B cell (primary cell): Measurements from ENCODE around the gene GZMM. TPM values are rescaled to one million over a fixed set of nuclear protein-coding genes. Genes with fewer than 3 reads are reported as not detected.

Source experiments
- ATAC-seq: fragments of 200-7000 bp; cut with Tn5 transposase; one replicate; pipeline ENCODE4 v1.10.0; 2021; ENCODE audit warnings: low read depth, mild to moderate bottlenecking, moderate number of reproducible peaks, moderate library complexity
- CTCF ChIA-PET: fragments of 350-600 bp; sonication (Branson Sonifier 250); formaldehyde crosslinking; loops from one replicate; lab custom pipeline; 2021; ENCODE audit warnings: antibody characterized with exemption, inconsistent platforms; lab: Charles Lee
- POLR2A ChIA-PET: fragments of 350-600 bp; sonication (Branson Sonifier 250); formaldehyde crosslinking; loops from one replicate; lab custom pipeline; 2021; ENCODE audit warnings: antibody characterized with exemption; lab: Charles Lee
- DNase-seq: peaks from one replicate; pipeline ENCODE4 v3.0.0; 2013
- H2AFZ ChIP-seq: 2 replicates; pipeline ENCODE4 v1.6.1; 2012; ENCODE audit warnings: mild to moderate bottlenecking, low read depth, low read length; ENCODE audit not compliant: insufficient read depth, poor library complexity, severe bottlenecking
- H3K27ac ChIP-seq, 2 donors: 1 replicate in 1 of 2; 2 replicates in 1 of 2; pipeline ENCODE4 v1.5.1; 2012 to 2013; ENCODE audit warnings: low read length in 2 of 2, mild to moderate bottlenecking in 2 of 2, moderate library complexity in 1 of 2
- H3K27me3 ChIP-seq, 4 experiments: fragments of 200-600 bp in 1 of 4; sonication (generic) in 1 of 4; replicated peaks in 1 of 4; 1 replicate in 2 of 4; 2 replicates in 2 of 4; pipeline versions ENCODE4 v1.6.1 to v1.7.0; 2013 to 2016; ENCODE audit warnings: low read length in 3 of 4, mild to moderate bottlenecking in 2 of 4, mixed read lengths in 1 of 4, moderate library complexity in 1 of 4; ENCODE audit not compliant: insufficient read depth in 4 of 4, control insufficient read depth in 3 of 4; ENCODE audit errors: control extremely low read depth in 1 of 4
- H3K36me3 ChIP-seq, 2 experiments: replicated peaks in 1 of 2; 1 replicate in 1 of 2; 2 replicates in 1 of 2; pipeline versions ENCODE4 v1.6.1 to v1.7.1; 2013; ENCODE audit warnings: low read length in 1 of 2; ENCODE audit not compliant: insufficient read depth in 2 of 2, control insufficient read depth in 1 of 2; ENCODE audit errors: control extremely low read depth in 1 of 2, extremely low read depth in 1 of 2
- H3K4me1 ChIP-seq, 2 donors: fragments of 200-600 bp in 1 of 2; sonication (generic) in 1 of 2; 1 replicate in 1 of 2; 2 replicates in 1 of 2; pipeline versions ENCODE4 v1.5.1 to v1.6.1; 2013 to 2017; ENCODE audit warnings: low read length in 2 of 2; ENCODE audit not compliant: control insufficient read depth in 2 of 2, insufficient read depth in 2 of 2
- H3K4me2 ChIP-seq: replicated peaks from 2 replicates; pipeline ENCODE3; 2012; ENCODE audit warnings: mild to moderate bottlenecking, low read depth, low read length; ENCODE audit not compliant: poor library complexity, severe bottlenecking
- H3K4me3 ChIP-seq, 5 experiments: fragments of 200-600 bp in 1 of 5; sonication (generic) in 1 of 5; 1 replicate in 3 of 5; 2 replicates in 2 of 5; pipeline versions ENCODE4 v1.5.1 to v1.7.0; 2011 to 2016; ENCODE audit warnings: low read length in 4 of 5, mild to moderate bottlenecking in 4 of 5, low read depth in 2 of 5, control low read depth in 1 of 5, moderate library complexity in 1 of 5; ENCODE audit not compliant: insufficient read depth in 1 of 5; ENCODE audit errors: control extremely low read depth in 1 of 5, extremely low read depth in 1 of 5
- H3K79me2 ChIP-seq: fragments of 200-600 bp; sonication (generic); one replicate; pipeline ENCODE4 v1.6.0; 2016; ENCODE audit warnings: low read length; ENCODE audit not compliant: control insufficient read depth, insufficient read depth
- H3K9ac ChIP-seq: fragments of 200-600 bp; sonication (generic); 2 replicates; pipeline ENCODE4 v1.6.1; 2017; ENCODE audit warnings: mild to moderate bottlenecking, low read length, moderate library complexity
- H3K9me3 ChIP-seq, 3 donors: one replicate each; pipeline versions ENCODE4 v1.6.1 to v1.7.1; 2013; ENCODE audit warnings: low read length in 2 of 3; ENCODE audit not compliant: control insufficient read depth in 2 of 3, insufficient read depth in 1 of 3; ENCODE audit errors: control extremely low read depth in 1 of 3
- H4K20me1 ChIP-seq: 2 replicates; pipeline ENCODE4 v1.6.0; 2012; ENCODE audit warnings: mild to moderate bottlenecking, low read length; ENCODE audit not compliant: insufficient read depth, control insufficient read depth, poor library complexity, severe bottlenecking
- H3K27ac Mint-ChIP-seq: one replicate; pipeline ENCODE4 v1.8.0; 2021; ENCODE audit warnings: mixed read lengths
- H3K27me3 Mint-ChIP-seq: one replicate; pipeline ENCODE4 v1.8.0; 2021; ENCODE audit warnings: mixed read lengths
- H3K4me1 Mint-ChIP-seq: one replicate; pipeline ENCODE4 v1.8.0; 2021; ENCODE audit warnings: mixed read lengths
- H3K4me3 Mint-ChIP-seq: one replicate; pipeline ENCODE4 v1.8.0; 2021; ENCODE audit warnings: mixed read lengths
- H3K9me3 Mint-ChIP-seq: one replicate; pipeline ENCODE4 v1.8.0; 2022; ENCODE audit warnings: mixed read lengths; ENCODE audit not compliant: insufficient read depth
- CTCF ChIP-seq: fragments of 200-600 bp; IDR thresholded peaks from one replicate; pipeline ENCODE4 v1.8.0; 2022; ENCODE audit warnings: antibody characterized with exemption, mild to moderate bottlenecking
- EZH2 ChIP-seq: IDR thresholded peaks from 2 replicates; pipeline ENCODE4 v1.6.1; 2012; ENCODE audit warnings: borderline replicate concordance, low read depth, mild to moderate bottlenecking, moderate library complexity, low read length; ENCODE audit not compliant: insufficient read depth, poor library complexity, severe bottlenecking
- WGBS: methylation state at CpG from one replicate; pipeline ENCODE4 v1.1.5; 2013; ENCODE audit warnings: missing lambda C conversion rate; ENCODE audit not compliant: insufficient coverage; 5-methylcytosine and 5-hydroxymethylcytosine counted together
- intact Hi-C: fragments of 100-400 bp; cut with micrococcal nuclease; formaldehyde crosslinking; loops from one replicate; pipeline ENCODE4 v1.10.0; 2022
- polyA plus RNA-seq: library from polyadenylated mRNA; depleted of rRNA; stranded (reverse); fragments of >200 nt; gene quantifications from 2 replicates; pipeline ENCODE4 v1.2.3, GENCODE V29; 2012
- total RNA-seq, 2 donors: library from RNA; stranded (reverse); fragments of 120-200 nt in 1 of 2; gene quantifications; 1 replicate in 1 of 2; 2 replicates in 1 of 2; pipeline versions ENCODE4 v1.2.3 to v1.2.4, GENCODE V29; 2013 to 2022

The GZMM gene
- total and polyA plus RNA-seq, 2 donors (not counting 1 experiment from before 2014, with no cell fraction given), result 2.1 TPM; not detected in 1

GRCh38 chr19:572140-572742, 28.4 kb downstream of the GZMM start, which contains the start of gene BSG:
Gene BSG, plus strand, starts transcription at chr19:572596. Its CDS starts 39 bp downstream, at chr19:572635.
- Histone ChIP-seq H3K4me2 (peak within 1 kb of the TSS; percentile 96), H4K20me1 (peaks cover 42% of the 10 kb centered on the region), H3K27me3 (no peaks in the 10 kb centered on the region), H3K9ac (peak within 1 kb of the TSS; percentile 87), H3K4me1 (peaks cover 19 to 33% of the 10 kb centered on the region in 2 donors), H3K36me3 (no peaks in the 10 kb centered on the region), H3K79me2 (peaks cover 48% of the 10 kb centered on the region), H2AFZ (peak within 1 kb of the TSS; percentile 85), H3K4me3 (peak within 1 kb of the TSS; percentile 69 to 89 (median 81)), H3K9me3 (no peaks in the 10 kb centered on the region), H3K27ac (peak within 1 kb of the TSS; percentile 85 to 89)
- WGBS, result under 1% methylated on average over 78 of the region's 79 CpGs
- H3K9me3 Mint-ChIP-seq, result no peaks in the 10 kb centered on the region
- H3K27ac Mint-ChIP-seq, result peak within 1 kb of the TSS; percentile 99
- POLR2A ChIA-PET, result interaction anchor here (0.8 to 1.8 kb wide), 3 partner anchors 41 to 109 kb away, joined by 3 to 4 read pairs (median 3); partner anchors contain the start of genes CDC34 and TPGS1
- no peaks in the 10 kb centered on the region for H3K27me3 Mint-ChIP-seq
- CTCF ChIA-PET, result interaction anchor here (0.8 kb wide), 1 partner anchor 61 kb away, joined by 4 read pairs; no protein-coding TSS in a partner anchor
- ATAC-seq, result peak; percentile 78
- DNase-seq, result peak; percentile 99
- intact Hi-C loops, result loop anchor here (1.0 to 5.0 kb wide), 6 partner anchors 17 to 835 kb away; partner anchors contain the start of genes CDC34, DAZAP1, HCN2 and POLRMT
- peaks cover 35% of the 10 kb centered on the region for H3K4me1 Mint-ChIP-seq
- TF ChIP-seq CTCF, result no peak
- no peak for TF ChIP-seq EZH2
- H3K4me3 Mint-ChIP-seq, result peak within 1 kb of the TSS; percentile 99
